Measurements from ENCODE around the gene ZMAT2.

Gene ZMAT2

DNA sequence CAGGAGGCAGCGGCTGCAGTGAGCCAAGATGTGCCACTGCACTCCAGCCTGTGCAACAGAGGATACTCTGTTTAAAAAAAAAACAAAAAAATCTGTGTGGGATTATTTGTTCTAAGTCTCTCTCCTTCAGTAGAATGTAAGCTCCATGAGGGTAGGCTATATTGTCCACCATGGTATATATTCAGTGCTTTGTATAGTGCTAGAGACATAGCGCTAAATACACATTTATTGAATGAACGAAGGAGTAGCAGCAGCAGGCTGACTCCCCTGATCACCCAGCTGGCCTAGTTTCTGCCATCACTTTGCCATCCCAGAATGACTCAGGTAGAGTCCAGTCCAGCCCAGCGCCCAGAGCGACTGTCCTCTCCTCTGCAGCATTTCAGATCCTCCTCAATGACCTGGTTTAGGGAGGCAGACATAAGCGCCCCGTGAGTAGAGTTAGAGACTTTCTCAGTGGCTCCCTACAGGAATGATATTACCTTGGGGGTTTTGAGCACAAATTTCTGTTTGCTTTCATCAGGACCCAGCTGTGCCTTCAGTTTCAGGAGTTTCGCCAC lies 9.8 kb upstream of the ZMAT2 start:
- H2AFZ ChIP-seq (ENCODE audit: low read depth, low read length), result peak overlapping the region; percentile 85
- H4K20me1 ChIP-seq (ENCODE audit: insufficient read depth, low read length), result no peaks in the 10 kb centered on the region
- no peak for ATAC-seq (ENCODE audit: insufficient read depth, low read depth)
- H3K36me3 ChIP-seq (ENCODE audit: insufficient read depth, low read length), result peaks cover 61% of the 10 kb centered on the region
- H3K79me2 ChIP-seq (ENCODE audit: insufficient read depth, low read length), result peaks cover 60% of the 10 kb centered on the region
- DNase-seq, result no peak
- H3K9me3 ChIP-seq (ENCODE audit: insufficient read depth, low read length, severe bottlenecking), result no peaks in the 10 kb centered on the region
- TF ChIP-seq CTCF (IDR thresholded peaks at IDR 0.05; ENCODE audit: borderline replicate concordance, extremely low read depth, low read length, poor library complexity, severe bottlenecking) (no peak), EZH2 (IDR thresholded peaks at IDR 0.05; ENCODE audit: borderline replicate concordance, low read depth, low read length, severe bottlenecking) (no peak)
- H3K9ac ChIP-seq (ENCODE audit: low read depth, low read length), result peak overlapping the region; percentile 95
- peak overlapping the region; percentile 96 for H3K4me2 ChIP-seq (ENCODE audit: insufficient read depth, low read length)
- H3K4me1 ChIP-seq (ENCODE audit: insufficient read depth, low read length), result peaks cover 42% of the 10 kb centered on the region
- H3K27me3 ChIP-seq (ENCODE audit: insufficient read depth, low read length, poor library complexity), result no peaks in the 10 kb centered on the region
- peak overlapping the region; percentile 83 for H3K27ac ChIP-seq (ENCODE audit: low read length)
- peak overlapping the region; percentile 81 to 99; a peak in 3 of 4 replicates for H3K4me3 ChIP-seq (ENCODE audit: low read depth in 1 of 2, low read length in 2 of 2)

DNA sequence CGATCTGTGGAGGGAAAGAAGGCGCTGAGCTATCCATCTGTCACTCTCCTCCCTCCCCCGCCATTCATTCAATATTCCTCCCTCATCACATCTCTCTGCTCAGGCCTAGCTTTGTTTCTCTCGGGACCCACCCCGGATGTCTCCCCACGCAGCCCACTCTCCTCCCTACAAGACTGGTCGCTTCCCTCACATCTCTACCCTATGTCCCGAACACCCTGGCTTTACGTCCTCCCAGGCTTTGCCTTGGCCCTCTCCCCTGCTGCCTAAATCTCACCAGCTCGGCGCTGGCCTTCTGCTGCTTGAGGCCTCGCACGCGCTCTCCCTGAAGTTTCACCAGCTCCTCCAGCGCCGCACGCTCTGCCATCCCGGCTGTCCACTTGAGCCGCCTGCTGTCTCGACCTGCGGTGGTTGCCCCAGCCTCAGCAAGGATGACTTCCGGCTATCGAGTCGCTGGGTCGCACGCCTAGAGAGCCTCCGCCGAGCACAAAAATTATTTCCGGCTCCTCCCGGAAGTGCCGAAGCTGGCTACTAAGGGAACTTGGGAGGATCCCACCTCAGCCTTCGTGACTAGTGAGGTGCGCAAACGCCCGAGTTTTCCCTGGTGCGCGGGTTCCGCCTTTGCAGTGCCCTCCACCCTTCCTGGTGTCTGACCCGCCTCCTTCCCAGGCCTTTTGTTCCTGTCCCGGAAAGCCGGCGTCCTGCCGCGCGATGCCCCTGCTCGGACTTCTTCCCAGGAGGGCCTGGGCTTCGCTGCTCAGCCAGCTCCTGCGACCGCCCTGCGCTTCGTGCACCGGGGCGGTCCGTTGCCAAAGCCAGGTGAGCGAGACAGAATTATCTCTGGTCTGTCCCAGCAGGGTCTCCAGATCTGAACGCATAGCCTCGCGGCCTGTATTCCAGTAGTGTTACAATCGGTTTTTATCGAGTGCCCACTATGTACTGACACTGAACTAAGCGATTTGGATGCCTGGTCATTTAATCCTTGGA lies 9.0 kb upstream of the ZMAT2 start, which contains the start of the genes HARS1 and HARS2:
Gene HARS1 (minus strand): TSS at position 430 of the 984 bp plus-strand sequence. CDS start 66 bp downstream, at position 364.
Gene HARS2 (plus strand): TSS at position 515 of the 984 bp plus-strand sequence. CDS start 194 bp downstream, at position 709.
- no peaks in the 10 kb centered on the region for H4K20me1 ChIP-seq (ENCODE audit: insufficient read depth, low read length)
- H3K4me1 ChIP-seq (ENCODE audit: insufficient read depth, low read length), result peaks cover 42% of the 10 kb centered on the region

GRCh38 chr5:140694276-140694675 lies 6.0 kb upstream of the ZMAT2 start:
- no peaks in the 10 kb centered on the region for H3K27me3 ChIP-seq (ENCODE audit: insufficient read depth, low read length, poor library complexity)
- no peaks in the 10 kb centered on the region for H3K9me3 ChIP-seq (ENCODE audit: insufficient read depth, low read length, severe bottlenecking)
- DNase-seq, result no peak
- H3K4me2 ChIP-seq (ENCODE audit: insufficient read depth, low read length), result no peak overlapping the region
- H4K20me1 ChIP-seq (ENCODE audit: insufficient read depth, low read length), result no peaks in the 10 kb centered on the region
- ATAC-seq (ENCODE audit: insufficient read depth, low read depth), result no peak
- TF ChIP-seq EZH2 (IDR thresholded peaks at IDR 0.05; ENCODE audit: borderline replicate concordance, low read depth, low read length, severe bottlenecking), result no peak
- no peak for TF ChIP-seq CTCF (IDR thresholded peaks at IDR 0.05; ENCODE audit: borderline replicate concordance, extremely low read depth, low read length, poor library complexity, severe bottlenecking)
- no peak overlapping the region for H3K27ac ChIP-seq (ENCODE audit: low read length)
- H3K79me2 ChIP-seq (ENCODE audit: insufficient read depth, low read length), result peaks cover 51% of the 10 kb centered on the region
- H3K4me3 ChIP-seq (ENCODE audit: low read depth in 1 of 2, low read length in 2 of 2), result no peak overlapping the region
- H3K36me3 ChIP-seq (ENCODE audit: insufficient read depth, low read length), result peaks cover 72% of the 10 kb centered on the region
- peaks cover 32% of the 10 kb centered on the region for H3K4me1 ChIP-seq (ENCODE audit: insufficient read depth, low read length)
- no peak overlapping the region for H3K9ac ChIP-seq (ENCODE audit: low read depth, low read length)
- no peak overlapping the region for H2AFZ ChIP-seq (ENCODE audit: low read depth, low read length)

More for the DNA sequence above, 9.0 kb upstream of the ZMAT2 start, which contains the start of the genes HARS1 and HARS2:
- no peaks in the 10 kb centered on the region for H3K27me3 ChIP-seq (ENCODE audit: insufficient read depth, low read length, poor library complexity)
- H3K9me3 ChIP-seq (ENCODE audit: insufficient read depth, low read length, severe bottlenecking), result no peaks in the 10 kb centered on the region
- peak within 1 kb of the TSS; percentile 81 to 99 for H3K4me3 ChIP-seq (ENCODE audit: low read depth in 1 of 2, low read length in 2 of 2)
- peak; percentile 98 for ATAC-seq (ENCODE audit: insufficient read depth, low read depth)
- no peak for TF ChIP-seq EZH2 (IDR thresholded peaks at IDR 0.05; ENCODE audit: borderline replicate concordance, low read depth, low read length, severe bottlenecking)
- no peak for TF ChIP-seq CTCF (IDR thresholded peaks at IDR 0.05; ENCODE audit: borderline replicate concordance, extremely low read depth, low read length, poor library complexity, severe bottlenecking)
- peak within 1 kb of the TSS; percentile 96 for H3K4me2 ChIP-seq (ENCODE audit: insufficient read depth, low read length)
- H3K36me3 ChIP-seq (ENCODE audit: insufficient read depth, low read length), result peaks cover 68% of the 10 kb centered on the region
- H2AFZ ChIP-seq (ENCODE audit: low read depth, low read length), result peak within 1 kb of the TSS; percentile 85
- peak; percentile 89 for DNase-seq
- H3K79me2 ChIP-seq (ENCODE audit: insufficient read depth, low read length), result peaks cover 60% of the 10 kb centered on the region
- peak within 1 kb of the TSS; percentile 95 for H3K9ac ChIP-seq (ENCODE audit: low read depth, low read length)
- H3K27ac ChIP-seq (ENCODE audit: low read length), result peak within 1 kb of the TSS; percentile 83
